Measurements from ENCODE around the gene FLVCR2. TPM values are rescaled to one million over a fixed set of nuclear protein-coding genes. Genes with fewer than 3 reads are reported as not detected.
A peak's percentile ranks its signal among the peaks of the same experiment; 100 is the strongest.
"Not testable (repeated sequence)": the region's sequence is repeated elsewhere in the genome, so short reads cannot be mapped to it uniquely, and the experiment has no call there.

FLVCR2 gene
- total RNA-seq, 1 donor from 2014 or later = 3.2 TPM

- peaks cover 40% of the 10 kb centered on the region for H3K36me3 ChIP-seq
- peaks cover 10% of the 10 kb centered on the region for H3K9me3 ChIP-seq (replicated peaks)
- H3K4me3 ChIP-seq = no peak overlapping the region
- no peaks in the 10 kb centered on the region for H3K27me3 ChIP-seq (ENCODE audit: low read depth)
- H3K4me1 ChIP-seq = peaks cover 9% of the 10 kb centered on the region
- intact Hi-C loops (cut with micrococcal nuclease) = no loop called here
- no peak overlapping the region for H3K27ac ChIP-seq (replicated peaks)
- no peak for TF ChIP-seq CTCF (IDR thresholded peaks at IDR 0.05; ENCODE audit: borderline replicate concordance)
- no peak for DNase-seq
These were observed 95.1 kb downstream of the FLVCR2 start for GRCh38 chr14:75673345-75674035.

- Histone ChIP-seq H3K9me3 (replicated peaks) (peaks cover 10% of the 10 kb centered on the region), H3K4me3 (no peak overlapping the region), H3K27me3 (ENCODE audit: low read depth) (no peaks in the 10 kb centered on the region), H3K4me1 (peaks cover 9% of the 10 kb centered on the region), H3K27ac (replicated peaks) (no peak overlapping the region), H3K36me3 (peaks cover 24% of the 10 kb centered on the region)
- intact Hi-C loops (cut with micrococcal nuclease) = no loop called here
- DNase-seq = no peak
- TF ChIP-seq CTCF (IDR thresholded peaks at IDR 0.05; ENCODE audit: borderline replicate concordance) = no peak
These were observed 97.0 kb downstream of the FLVCR2 start for GRCh38 chr14:75675265-75675960.

GRCh38 chr14:75685910-75686309, 107.5 kb downstream of the FLVCR2 start:
- Histone ChIP-seq H3K4me3 (no peak overlapping the region), H3K27ac (replicated peaks) (no peak overlapping the region), H3K36me3 (peaks cover 45% of the 10 kb centered on the region), H3K9me3 (replicated peaks) (no peaks in the 10 kb centered on the region), H3K4me1 (no peaks in the 10 kb centered on the region), H3K27me3 (ENCODE audit: low read depth) (no peaks in the 10 kb centered on the region)
- no peak for TF ChIP-seq CTCF (IDR thresholded peaks at IDR 0.05; ENCODE audit: borderline replicate concordance)
- intact Hi-C loops (cut with micrococcal nuclease) = no loop called here
- DNase-seq = no peak

DNA sequence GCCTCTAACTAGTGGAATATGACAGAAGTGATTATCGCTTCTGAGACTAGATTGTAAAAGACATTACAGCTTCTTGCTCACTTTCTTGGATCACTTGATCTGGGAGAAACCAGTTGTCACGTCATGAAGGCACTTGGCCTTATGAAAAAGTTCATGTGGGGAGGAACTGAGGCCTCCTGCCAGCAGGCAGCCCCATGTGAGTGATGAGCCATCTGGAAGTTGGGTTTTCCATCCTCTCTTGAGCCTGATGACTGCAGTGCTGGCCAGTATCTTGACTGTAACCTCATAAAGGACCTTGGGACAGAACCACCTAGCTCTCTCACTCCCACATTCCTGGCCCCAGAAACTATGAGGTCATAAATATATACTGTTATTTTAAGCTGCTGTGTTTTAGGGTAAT, 110.6 kb downstream of the FLVCR2 start:
- Histone ChIP-seq H3K4me1 (no peaks in the 10 kb centered on the region), H3K27me3 (ENCODE audit: low read depth) (no peaks in the 10 kb centered on the region), H3K9me3 (replicated peaks) (no peaks in the 10 kb centered on the region), H3K36me3 (peaks cover 33% of the 10 kb centered on the region), H3K4me3 (no peak overlapping the region), H3K27ac (replicated peaks) (no peak overlapping the region)
- no peak for TF ChIP-seq CTCF (IDR thresholded peaks at IDR 0.05; ENCODE audit: borderline replicate concordance)
- intact Hi-C loops (cut with micrococcal nuclease) = no loop called here
- peak; percentile 37 for DNase-seq

- Histone ChIP-seq H3K27ac (replicated peaks) (no peak overlapping the region), H3K27me3 (ENCODE audit: low read depth) (no peaks in the 10 kb centered on the region), H3K4me3 (no peak overlapping the region), H3K4me1 (no peaks in the 10 kb centered on the region), H3K9me3 (replicated peaks) (peaks cover 5% of the 10 kb centered on the region), H3K36me3 (peaks cover 34% of the 10 kb centered on the region)
- no peak for TF ChIP-seq CTCF (IDR thresholded peaks at IDR 0.05; ENCODE audit: borderline replicate concordance)
- no peak for DNase-seq
- intact Hi-C loops (cut with micrococcal nuclease) = no loop called here
These were observed 111.6 kb downstream of the FLVCR2 start for GRCh38 chr14:75690010-75690409.

DNA sequence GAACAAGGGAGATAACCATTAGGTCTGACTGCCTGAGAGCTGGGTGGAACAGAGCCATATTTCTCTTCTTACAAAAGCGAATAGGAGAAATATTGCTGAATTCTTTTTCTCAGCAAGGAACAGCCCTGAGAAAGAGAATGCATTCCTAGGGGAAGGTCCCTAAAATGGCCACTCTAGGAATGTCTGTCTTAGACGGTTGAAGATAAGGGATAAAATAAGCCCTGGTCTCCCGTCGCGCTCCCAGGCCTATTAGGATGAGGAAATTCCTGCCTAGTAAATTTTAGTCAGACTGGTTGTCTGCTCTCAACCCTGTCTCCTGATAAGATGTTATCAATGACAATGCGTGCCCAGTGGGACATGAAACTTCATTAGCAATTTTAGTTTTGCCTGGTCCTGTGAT, 116.6 kb downstream of the FLVCR2 start:
- H3K27me3 ChIP-seq (ENCODE audit: low read depth); intact Hi-C loops (cut with micrococcal nuclease); H3K9me3 ChIP-seq (replicated peaks); H3K27ac ChIP-seq (replicated peaks); DNase-seq; H3K4me1 ChIP-seq; H3K4me3 ChIP-seq: not testable (repeated sequence)
- peaks cover 54% of the 10 kb centered on the region for H3K36me3 ChIP-seq
